ES-I3 (cell line): ENCODE data around the gene APOB.

ENCODE experiments used
- H3K36me3 ChIP-seq: 2 replicates; pipeline ENCODE4 v1.6.1; 2013; ENCODE audit warnings: mild to moderate bottlenecking, low read length, control low read depth, moderate library complexity; ENCODE audit not compliant: insufficient read depth
- H3K4me1 ChIP-seq: 2 replicates; pipeline ENCODE4 v1.6.1; 2013; ENCODE audit warnings: mild to moderate bottlenecking, control low read depth, low read length; ENCODE audit not compliant: insufficient read depth
- H3K9ac ChIP-seq: 2 replicates; pipeline ENCODE4 v1.6.1; 2013; ENCODE audit warnings: low read depth, mild to moderate bottlenecking, low read length, moderate library complexity
- H3K9me3 ChIP-seq: 2 replicates; pipeline ENCODE4 v1.6.1; 2013; ENCODE audit warnings: mild to moderate bottlenecking, low read length, moderate library complexity; ENCODE audit not compliant: control insufficient read depth, insufficient read depth

The APOB gene

DNA sequence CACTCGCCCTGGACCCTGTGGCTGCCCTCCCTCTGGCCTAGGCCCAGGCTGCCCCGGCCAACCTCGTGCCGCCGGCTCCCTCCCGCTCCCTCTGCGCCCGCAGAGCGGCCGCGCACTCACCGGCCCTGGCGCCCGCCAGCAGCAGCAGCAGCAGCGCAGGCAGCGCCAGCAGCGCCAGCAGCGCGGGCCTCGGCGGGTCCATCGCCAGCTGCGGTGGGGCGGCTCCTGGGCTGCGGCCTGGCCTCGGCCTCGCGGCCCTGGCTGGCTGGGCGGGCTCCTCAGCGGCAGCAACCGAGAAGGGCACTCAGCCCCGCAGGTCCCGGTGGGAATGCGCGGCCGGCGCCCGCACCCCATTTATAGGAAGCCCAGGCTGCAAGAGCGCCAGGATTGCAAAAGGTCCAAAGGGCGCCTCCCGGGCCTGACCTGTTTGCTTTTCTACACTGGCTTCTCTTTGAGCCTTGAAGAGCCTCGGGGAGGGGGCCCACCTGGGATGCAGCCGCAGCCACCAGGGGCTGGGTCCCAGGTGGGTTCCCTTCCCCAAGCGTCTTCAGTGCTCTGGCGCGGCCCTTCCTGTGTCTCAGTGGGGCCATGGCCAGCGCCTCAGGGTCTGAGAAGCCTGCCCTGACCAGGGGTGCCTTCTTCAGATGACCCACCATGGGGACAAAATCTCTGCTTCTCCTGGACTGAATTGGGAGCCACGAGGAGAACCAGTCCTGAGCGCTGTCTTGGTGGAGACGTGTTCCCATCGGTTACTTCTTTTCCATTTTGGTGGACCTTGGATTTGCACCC is at the start of gene APOB:
Gene APOB (minus strand): TSS at position 330 of the 789 bp plus-strand sequence. CDS start 128 bp downstream, at position 202.
- peak within 1 kb of the TSS; percentile 52 for H3K9ac ChIP-seq
- no peaks in the 10 kb centered on the region for H3K9me3 ChIP-seq
- H3K4me1 ChIP-seq: peaks cover 8% of the 10 kb centered on the region; the same call in 1 of the 2 replicates
- no peaks in the 10 kb centered on the region for H3K36me3 ChIP-seq

- no peak overlapping the region for H3K9ac ChIP-seq
- no peaks in the 10 kb centered on the region for H3K4me1 ChIP-seq
- H3K9me3 ChIP-seq: no peaks in the 10 kb centered on the region
- no peaks in the 10 kb centered on the region for H3K36me3 ChIP-seq
These were observed 48.5 kb upstream of the APOB start for GRCh38 chr2:21092308-21092869.

DNA sequence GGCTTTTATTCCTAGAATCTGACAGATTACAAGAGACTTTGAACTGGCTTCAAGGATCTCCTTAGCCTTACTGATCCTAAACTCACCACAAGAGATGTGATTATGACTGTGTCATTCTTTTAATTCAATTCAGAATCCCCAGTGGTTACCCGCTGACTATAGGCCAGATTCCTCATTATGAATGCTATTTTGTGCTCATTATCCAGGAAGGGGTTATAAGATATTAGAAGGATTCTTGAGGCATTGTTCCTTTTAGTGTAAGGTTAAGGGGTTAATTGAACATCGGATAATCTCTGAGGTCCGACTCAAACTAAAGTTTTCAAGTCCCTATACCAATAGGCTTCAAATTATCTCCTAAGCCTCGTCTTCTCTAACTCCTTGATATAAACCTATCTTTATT is 40.5 kb upstream of the APOB start:
- Histone ChIP-seq H3K9me3 (no peaks in the 10 kb centered on the region), H3K36me3 (no peaks in the 10 kb centered on the region)

DNA sequence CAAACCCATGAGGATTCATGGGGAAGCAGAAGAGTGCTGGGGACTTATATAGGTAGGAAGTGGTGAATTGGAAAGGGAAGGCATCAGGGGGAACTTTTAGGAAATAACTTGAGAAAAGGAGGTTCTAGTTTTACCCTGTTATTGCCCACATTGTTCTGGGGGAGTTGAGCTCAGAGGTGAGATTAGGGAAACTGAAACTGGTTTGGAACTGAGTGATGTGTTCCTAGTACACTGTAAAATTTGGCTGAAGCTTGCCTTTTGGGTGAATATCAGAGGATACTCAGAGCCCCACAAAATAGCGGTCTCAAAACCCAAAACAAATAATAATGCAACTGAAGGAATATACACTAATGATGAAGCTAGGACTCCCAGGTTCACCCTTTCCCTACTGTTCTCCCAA is 39.6 kb upstream of the APOB start:
- Histone ChIP-seq H3K36me3 (no peaks in the 10 kb centered on the region), H3K9me3 (no peaks in the 10 kb centered on the region)

More for the DNA sequence above, 40.5 kb upstream of the APOB start:
- Histone ChIP-seq H3K4me1 (no peaks in the 10 kb centered on the region), H3K9ac (no peak overlapping the region)

DNA sequence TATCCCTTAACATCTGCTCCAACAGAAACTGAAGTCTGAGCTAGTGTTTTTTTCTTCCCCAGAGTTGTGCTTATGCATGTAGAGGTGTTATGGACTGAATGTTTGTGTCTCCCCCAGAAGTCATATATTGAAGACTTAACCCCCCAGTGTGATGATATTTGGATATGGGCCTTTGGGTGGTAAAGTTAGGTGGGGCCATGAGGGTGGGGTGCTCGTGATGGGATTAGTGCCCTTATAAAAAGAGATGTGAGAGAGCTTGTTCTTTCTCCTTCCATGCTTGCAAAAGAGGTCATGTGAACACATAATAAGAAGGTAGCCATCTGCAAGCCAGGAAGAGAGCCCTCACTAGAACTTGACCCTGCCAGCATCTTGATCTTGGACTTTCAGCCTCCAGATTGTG is 34.4 kb upstream of the APOB start:
- Histone ChIP-seq H3K4me1 (no peaks in the 10 kb centered on the region), H3K9me3 (no peaks in the 10 kb centered on the region), H3K9ac (no peak overlapping the region), H3K36me3 (no peaks in the 10 kb centered on the region)

More for the DNA sequence above, 39.6 kb upstream of the APOB start:
- H3K9ac ChIP-seq: no peak overlapping the region
- no peaks in the 10 kb centered on the region for H3K4me1 ChIP-seq

DNA sequence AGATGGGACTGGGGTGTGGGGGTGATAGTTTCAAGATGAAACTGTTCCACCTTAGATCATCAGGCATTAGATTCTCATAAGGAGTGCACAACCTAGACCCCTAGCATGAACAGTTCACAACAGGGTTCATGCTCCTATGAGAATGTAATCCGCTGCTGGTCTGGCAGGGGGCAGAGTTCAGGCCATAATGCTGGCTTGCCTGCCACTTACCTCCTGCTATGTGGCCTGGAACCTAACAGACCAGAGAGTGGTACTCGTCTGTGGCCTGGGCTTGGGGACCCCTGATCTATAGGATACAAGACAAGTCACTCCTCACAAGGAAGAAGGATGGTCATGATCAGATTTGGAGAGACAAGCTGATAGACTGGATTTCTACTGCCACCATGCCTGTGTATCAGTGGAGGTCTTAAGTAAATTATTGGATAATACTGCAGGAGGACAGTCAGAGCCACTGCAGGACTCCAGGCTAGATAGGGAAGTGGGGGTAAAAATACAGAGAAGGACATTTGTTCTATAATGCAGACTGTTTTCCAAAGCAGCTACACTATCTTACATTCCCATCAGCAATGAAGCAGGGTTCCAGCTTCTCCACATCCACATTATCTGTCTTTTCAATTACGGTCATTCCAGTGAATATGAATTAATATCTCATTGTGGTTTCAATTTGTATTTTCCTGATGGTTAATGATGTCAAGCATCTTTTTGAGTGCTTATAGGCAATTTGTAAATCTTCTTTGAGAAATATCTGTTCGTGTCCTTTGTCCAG is 28.8 kb upstream of the APOB start:
- Histone ChIP-seq H3K36me3 (no peaks in the 10 kb centered on the region), H3K9ac (no peak overlapping the region), H3K9me3 (no peaks in the 10 kb centered on the region), H3K4me1 (peaks cover 14% of the 10 kb centered on the region; the same call in 1 of the 2 replicates)

DNA sequence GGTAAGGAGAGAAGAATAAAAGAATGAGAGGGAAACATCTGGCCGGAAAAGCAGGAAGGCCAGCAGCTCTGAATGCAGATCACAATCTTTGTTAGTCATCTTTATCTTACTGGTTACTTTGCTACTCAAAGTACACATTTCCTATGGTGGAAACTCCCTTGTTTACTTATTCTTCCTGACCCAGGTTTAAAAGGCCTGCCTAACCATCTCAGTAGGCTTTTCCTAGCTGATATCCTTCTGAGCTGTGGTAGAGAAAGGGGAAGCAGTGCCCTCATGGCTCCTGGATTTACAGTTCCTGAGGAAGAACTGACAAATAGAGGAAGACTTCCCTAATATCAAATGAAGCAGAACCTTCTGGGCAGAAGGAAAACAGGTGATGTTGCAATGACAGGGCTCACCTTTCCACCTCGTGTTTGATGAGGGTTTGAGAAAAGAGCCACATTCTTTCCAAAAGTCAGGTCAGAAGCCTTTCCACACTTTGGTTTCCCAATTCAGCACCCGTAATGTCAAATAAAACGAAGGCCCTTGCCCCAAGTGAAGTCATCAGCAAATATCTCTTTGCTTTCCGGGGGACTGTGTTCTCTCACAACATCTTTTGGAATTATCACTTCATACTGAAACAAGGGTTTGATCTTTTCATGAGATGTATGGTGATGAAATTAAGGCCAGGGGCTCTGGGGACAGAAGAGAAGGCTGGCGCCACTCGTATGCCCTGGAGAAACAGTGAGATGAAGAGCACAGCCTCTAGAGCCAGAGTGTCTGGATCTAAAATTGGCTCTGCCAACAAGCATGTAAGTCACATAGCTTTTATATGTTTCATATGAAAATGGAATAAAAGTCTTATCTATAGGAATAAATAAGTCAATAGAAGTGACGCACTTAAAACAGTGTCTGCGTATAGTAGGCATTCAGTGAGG is 26.7 kb upstream of the APOB start:
- Histone ChIP-seq H3K36me3 (no peaks in the 10 kb centered on the region), H3K4me1 (peaks cover 14% of the 10 kb centered on the region; the same call in 1 of the 2 replicates), H3K9ac (no peak overlapping the region), H3K9me3 (no peaks in the 10 kb centered on the region)

GRCh38 chr2:21069746-21070340 is 26.0 kb upstream of the APOB start:
- peaks cover 14% of the 10 kb centered on the region; the same call in 1 of the 2 replicates for H3K4me1 ChIP-seq
- H3K9ac ChIP-seq: no peak overlapping the region
- no peaks in the 10 kb centered on the region for H3K36me3 ChIP-seq
- H3K9me3 ChIP-seq: no peaks in the 10 kb centered on the region

- Histone ChIP-seq H3K36me3 (no peaks in the 10 kb centered on the region), H3K9me3 (no peaks in the 10 kb centered on the region), H3K9ac (no peak overlapping the region), H3K4me1 (peaks cover 14% of the 10 kb centered on the region; the same call in 1 of the 2 replicates)
These were observed 24.1 kb upstream of the APOB start for GRCh38 chr2:21067859-21068537.

GRCh38 chr2:21067125-21067524 is 23.3 kb upstream of the APOB start:
- Histone ChIP-seq H3K36me3 (no peaks in the 10 kb centered on the region), H3K4me1 (peaks cover 14% of the 10 kb centered on the region; the same call in 1 of the 2 replicates), H3K9me3 (no peaks in the 10 kb centered on the region), H3K9ac (no peak overlapping the region)

- Histone ChIP-seq H3K9me3 (no peaks in the 10 kb centered on the region), H3K36me3 (no peaks in the 10 kb centered on the region), H3K9ac (no peak overlapping the region), H3K4me1 (no peaks in the 10 kb centered on the region)
These were observed 16.2 kb upstream of the APOB start for GRCh38 chr2:21059885-21060610.

DNA sequence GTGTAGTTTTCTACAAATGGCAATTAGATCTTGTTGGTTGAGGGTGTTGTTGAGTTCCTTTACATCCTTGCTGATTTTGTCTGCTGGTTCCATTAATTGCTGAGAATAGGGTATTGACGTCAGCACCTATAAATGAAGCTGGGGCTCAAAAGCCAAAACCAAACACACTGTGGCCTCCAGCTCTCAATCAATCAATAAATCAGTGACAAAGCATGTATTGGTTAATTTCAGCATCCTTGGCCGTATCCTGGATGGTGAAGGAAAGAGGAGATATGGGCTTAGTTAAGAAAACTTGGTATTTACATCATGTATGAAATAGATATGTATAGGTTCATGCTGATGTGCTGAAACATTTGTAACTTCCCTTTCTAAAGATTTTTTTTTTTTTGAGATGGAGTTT is 13.2 kb upstream of the APOB start:
- Histone ChIP-seq H3K4me1 (no peaks in the 10 kb centered on the region), H3K9ac (no peak overlapping the region), H3K36me3 (no peaks in the 10 kb centered on the region), H3K9me3 (no peaks in the 10 kb centered on the region)
